ENCODE measurements around the gene USP20.

- TF ChIP-seq EZH2phosphoT487 (IDR thresholded peaks at IDR 0.05; ENCODE audit: borderline replicate concordance) (no peak), POLR2A (IDR thresholded peaks at IDR 0.05; ENCODE audit: borderline replicate concordance, extremely low read depth, insufficient read depth, insufficient read length) (no peak), TCF7L2 (IDR thresholded peaks at IDR 0.05; ENCODE audit: borderline replicate concordance, extremely low read depth, insufficient read depth, insufficient read length) (no peak), ZBTB33 (IDR thresholded peaks at IDR 0.05; ENCODE audit: extremely low read depth, insufficient replicate concordance, low read length) (no peak), JUND (IDR thresholded peaks at IDR 0.05) (no peak), MAX (IDR thresholded peaks at IDR 0.05) (no peak)
- TF ChIP-seq, protein P1, sequence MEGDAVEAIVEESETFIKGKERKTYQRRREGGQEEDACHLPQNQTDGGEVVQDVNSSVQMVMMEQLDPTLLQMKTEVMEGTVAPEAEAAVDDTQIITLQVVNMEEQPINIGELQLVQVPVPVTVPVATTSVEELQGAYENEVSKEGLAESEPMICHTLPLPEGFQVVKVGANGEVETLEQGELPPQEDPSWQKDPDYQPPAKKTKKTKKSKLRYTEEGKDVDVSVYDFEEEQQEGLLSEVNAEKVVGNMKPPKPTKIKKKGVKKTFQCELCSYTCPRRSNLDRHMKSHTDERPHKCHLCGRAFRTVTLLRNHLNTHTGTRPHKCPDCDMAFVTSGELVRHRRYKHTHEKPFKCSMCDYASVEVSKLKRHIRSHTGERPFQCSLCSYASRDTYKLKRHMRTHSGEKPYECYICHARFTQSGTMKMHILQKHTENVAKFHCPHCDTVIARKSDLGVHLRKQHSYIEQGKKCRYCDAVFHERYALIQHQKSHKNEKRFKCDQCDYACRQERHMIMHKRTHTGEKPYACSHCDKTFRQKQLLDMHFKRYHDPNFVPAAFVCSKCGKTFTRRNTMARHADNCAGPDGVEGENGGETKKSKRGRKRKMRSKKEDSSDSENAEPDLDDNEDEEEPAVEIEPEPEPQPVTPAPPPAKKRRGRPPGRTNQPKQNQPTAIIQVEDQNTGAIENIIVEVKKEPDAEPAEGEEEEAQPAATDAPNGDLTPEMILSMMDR (IDR thresholded peaks at IDR 0.05 in 2 of 3, conservative IDR thresholded peaks at IDR 0.05 in 1 of 3; ENCODE audit: borderline replicate concordance in 1 of 3, insufficient read depth in 1 of 3, low read depth in 2 of 3, low read length in 2 of 3): no peak
Observed at GRCh38 chr9:129814432-129815223, 20.6 kb upstream of the USP20 start.

Data from HCT116 (cell line).